ENCODE data around the gene SUMO4.

The SUMO4 gene

GRCh38 chr6:149368065-149368464 is 32.0 kb upstream of the SUMO4 start:
- no peak for ATAC-seq
- no peak for TF ChIP-seq ZNF70 (CRISPR knock-in tag; IDR thresholded peaks at IDR 0.05)
- TF ChIP-seq ZC3H10 (CRISPR knock-in tag; IDR thresholded peaks at IDR 0.05) = no peak
- TF ChIP-seq ARNTL (CRISPR knock-in tag; IDR thresholded peaks at IDR 0.05; ENCODE audit: borderline replicate concordance, low read depth) = no peak
- TF ChIP-seq ESRRG (CRISPR knock-in tag; IDR thresholded peaks at IDR 0.05) = no peak
- TF ChIP-seq PATZ1 (CRISPR knock-in tag; IDR thresholded peaks at IDR 0.05; ENCODE audit: borderline replicate concordance) = no peak
- no peak for TF ChIP-seq ZFP30 (CRISPR knock-in tag; IDR thresholded peaks at IDR 0.05)
- no peak for TF ChIP-seq ISL1 (CRISPR knock-in tag; IDR thresholded peaks at IDR 0.05)
- TF ChIP-seq, protein P1, sequence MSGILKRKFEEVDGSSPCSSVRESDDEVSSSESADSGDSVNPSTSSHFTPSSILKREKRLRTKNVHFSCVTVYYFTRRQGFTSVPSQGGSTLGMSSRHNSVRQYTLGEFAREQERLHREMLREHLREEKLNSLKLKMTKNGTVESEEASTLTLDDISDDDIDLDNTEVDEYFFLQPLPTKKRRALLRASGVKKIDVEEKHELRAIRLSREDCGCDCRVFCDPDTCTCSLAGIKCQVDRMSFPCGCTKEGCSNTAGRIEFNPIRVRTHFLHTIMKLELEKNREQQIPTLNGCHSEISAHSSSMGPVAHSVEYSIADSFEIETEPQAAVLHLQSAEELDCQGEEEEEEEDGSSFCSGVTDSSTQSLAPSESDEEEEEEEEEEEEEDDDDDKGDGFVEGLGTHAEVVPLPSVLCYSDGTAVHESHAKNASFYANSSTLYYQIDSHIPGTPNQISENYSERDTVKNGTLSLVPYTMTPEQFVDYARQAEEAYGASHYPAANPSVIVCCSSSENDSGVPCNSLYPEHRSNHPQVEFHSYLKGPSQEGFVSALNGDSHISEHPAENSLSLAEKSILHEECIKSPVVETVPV (CRISPR knock-in tag; IDR thresholded peaks at IDR 0.05) = no peak
- no peak for TF ChIP-seq ZNF565 (CRISPR knock-in tag; conservative IDR thresholded peaks at IDR 0.05; ENCODE audit: low read depth)
- TF ChIP-seq ZFP3 (CRISPR knock-in tag; IDR thresholded peaks at IDR 0.05) = no peak
- TF ChIP-seq BACH2 (CRISPR knock-in tag; IDR thresholded peaks at IDR 0.05; ENCODE audit: borderline replicate concordance) = no peak
- no peak for TF ChIP-seq TCF4 (CRISPR knock-in tag; IDR thresholded peaks at IDR 0.05; ENCODE audit: borderline replicate concordance)
- TF ChIP-seq OSR1 (CRISPR knock-in tag; IDR thresholded peaks at IDR 0.05) = no peak
- TF ChIP-seq TOX (CRISPR knock-in tag; IDR thresholded peaks at IDR 0.05; ENCODE audit: borderline replicate concordance) = no peak
- TF ChIP-seq RARB (CRISPR knock-in tag; IDR thresholded peaks at IDR 0.05) = no peak
- no peak for TF ChIP-seq ZNF8 (CRISPR knock-in tag; IDR thresholded peaks at IDR 0.05)
- no peak for TF ChIP-seq GLIS3 (CRISPR knock-in tag; IDR thresholded peaks at IDR 0.05)
- TF ChIP-seq, protein P2, sequence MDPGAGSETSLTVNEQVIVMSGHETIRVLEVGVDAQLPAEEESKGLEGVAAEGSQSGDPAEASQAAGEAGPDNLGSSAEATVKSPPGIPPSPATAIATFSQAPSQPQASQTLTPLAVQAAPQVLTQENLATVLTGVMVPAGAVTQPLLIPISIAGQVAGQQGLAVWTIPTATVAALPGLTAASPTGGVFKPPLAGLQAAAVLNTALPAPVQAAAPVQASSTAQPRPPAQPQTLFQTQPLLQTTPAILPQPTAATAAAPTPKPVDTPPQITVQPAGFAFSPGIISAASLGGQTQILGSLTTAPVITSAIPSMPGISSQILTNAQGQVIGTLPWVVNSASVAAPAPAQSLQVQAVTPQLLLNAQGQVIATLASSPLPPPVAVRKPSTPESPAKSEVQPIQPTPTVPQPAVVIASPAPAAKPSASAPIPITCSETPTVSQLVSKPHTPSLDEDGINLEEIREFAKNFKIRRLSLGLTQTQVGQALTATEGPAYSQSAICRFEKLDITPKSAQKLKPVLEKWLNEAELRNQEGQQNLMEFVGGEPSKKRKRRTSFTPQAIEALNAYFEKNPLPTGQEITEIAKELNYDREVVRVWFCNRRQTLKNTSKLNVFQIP (CRISPR knock-in tag; IDR thresholded peaks at IDR 0.05; ENCODE audit: borderline replicate concordance, low read depth) = no peak

- no peak; the same call in 2 of the 3 replicates for ATAC-seq
- no peak for TF ChIP-seq CSDC2 (CRISPR knock-in tag; IDR thresholded peaks at IDR 0.05)
These were observed 28.9 kb upstream of the SUMO4 start for GRCh38 chr6:149371154-149371553.

DNA sequence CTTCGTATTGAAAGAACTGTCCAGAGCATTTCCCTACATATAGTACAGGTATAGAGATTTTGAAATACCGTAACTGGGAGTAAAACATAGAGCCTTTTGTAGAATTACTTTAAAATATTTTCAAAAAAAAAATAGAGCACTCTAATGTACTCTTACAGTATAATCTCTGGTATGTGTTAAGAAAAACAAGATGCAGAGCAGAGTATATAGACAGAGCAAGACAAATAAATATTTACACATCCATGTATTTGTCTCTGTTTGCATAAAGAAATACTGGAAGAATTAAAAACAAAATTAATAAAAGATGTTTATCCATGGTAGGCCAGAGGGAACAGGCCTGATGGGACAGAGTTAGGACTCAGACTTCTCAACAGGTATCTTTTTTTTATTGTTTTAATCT is 28.0 kb upstream of the SUMO4 start:
- TF ChIP-seq PPARA (CRISPR knock-in tag; IDR thresholded peaks at IDR 0.05; ENCODE audit: borderline replicate concordance) (no peak), RARB (CRISPR knock-in tag; IDR thresholded peaks at IDR 0.05) (no peak), ZNF70 (CRISPR knock-in tag; IDR thresholded peaks at IDR 0.05) (no peak), ZC3H10 (CRISPR knock-in tag; IDR thresholded peaks at IDR 0.05) (no peak), TOX (CRISPR knock-in tag; IDR thresholded peaks at IDR 0.05; ENCODE audit: borderline replicate concordance) (no peak), ZNF8 (CRISPR knock-in tag; IDR thresholded peaks at IDR 0.05) (no peak), ESRRG (CRISPR knock-in tag; IDR thresholded peaks at IDR 0.05) (no peak), ZFP3 (CRISPR knock-in tag; IDR thresholded peaks at IDR 0.05) (no peak), CSDC2 (CRISPR knock-in tag; IDR thresholded peaks at IDR 0.05) (no peak), GLIS3 (CRISPR knock-in tag; IDR thresholded peaks at IDR 0.05) (no peak), PATZ1 (CRISPR knock-in tag; IDR thresholded peaks at IDR 0.05; ENCODE audit: borderline replicate concordance) (no peak), TSHZ2 (CRISPR knock-in tag; IDR thresholded peaks at IDR 0.05) (no peak), ARNTL (CRISPR knock-in tag; IDR thresholded peaks at IDR 0.05; ENCODE audit: borderline replicate concordance, low read depth) (no peak)
- TF ChIP-seq, protein P2 (CRISPR knock-in tag; IDR thresholded peaks at IDR 0.05; ENCODE audit: borderline replicate concordance, low read depth) = no peak
- no peak for ATAC-seq

All from SK-N-SH treated with all-trans-retinoic acid at 6 μM for 48 hours (cell line).